ENCODE results near the gene EFCAB5.
A peak's percentile ranks its signal among the peaks of the same experiment; 100 is the strongest.
"Not testable (repeated sequence)": the region's sequence is repeated elsewhere in the genome, so short reads cannot be mapped to it uniquely, and the experiment has no call there.

EFCAB5 gene

DNA sequence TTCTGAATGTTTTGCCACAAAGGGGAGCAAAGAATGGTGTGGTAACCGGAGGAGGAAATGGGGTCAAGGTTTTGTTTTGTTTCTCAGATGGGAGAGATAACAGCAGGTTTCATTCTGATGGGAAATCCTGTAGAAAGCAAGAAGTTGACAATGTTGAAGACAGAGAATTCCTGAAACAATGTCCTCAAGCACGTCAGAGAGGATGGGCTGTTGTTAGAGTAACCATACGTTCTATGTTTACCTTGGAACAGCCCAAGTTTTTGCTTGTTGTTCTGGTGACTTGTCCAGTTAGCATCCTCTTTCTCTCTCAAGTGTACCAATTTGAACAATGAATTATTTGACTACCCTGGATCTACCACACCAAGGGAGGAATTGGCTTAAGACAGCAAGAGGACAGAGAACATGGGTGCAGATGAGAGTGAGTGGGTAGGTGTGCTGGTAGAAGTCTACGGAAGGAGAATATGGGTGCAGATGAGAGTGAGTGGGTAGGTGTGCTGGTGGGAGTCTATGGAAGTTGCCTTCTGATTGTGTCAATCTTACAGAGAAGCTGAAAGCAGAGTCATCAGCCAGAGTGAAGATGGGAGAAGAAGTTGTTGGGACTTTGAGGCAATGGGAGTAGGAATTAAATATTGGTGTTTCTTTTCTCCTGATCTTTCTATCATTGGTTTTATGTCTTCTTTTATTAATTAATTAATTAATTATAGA is 160.4 kb downstream of the EFCAB5 start:
- Histone ChIP-seq H3K36me3 (ENCODE audit: control insufficient read depth, insufficient read depth, low read length) (no peaks in the 10 kb centered on the region), H3K4me1 (ENCODE audit: control insufficient read depth, insufficient read depth, low read length) (no peaks in the 10 kb centered on the region), H3K9ac (ENCODE audit: low read depth, low read length) (no peak overlapping the region), H3K9me3 (ENCODE audit: control insufficient read depth, insufficient read depth, low read length) (no peaks in the 10 kb centered on the region), H3K27ac (ENCODE audit: low read depth, low read length) (no peak overlapping the region), H3K27me3 (ENCODE audit: control insufficient read depth, insufficient read depth, low read length) (no peaks in the 10 kb centered on the region), H3K4me3 (ENCODE audit: low read depth, low read length) (no peak overlapping the region)

DNA sequence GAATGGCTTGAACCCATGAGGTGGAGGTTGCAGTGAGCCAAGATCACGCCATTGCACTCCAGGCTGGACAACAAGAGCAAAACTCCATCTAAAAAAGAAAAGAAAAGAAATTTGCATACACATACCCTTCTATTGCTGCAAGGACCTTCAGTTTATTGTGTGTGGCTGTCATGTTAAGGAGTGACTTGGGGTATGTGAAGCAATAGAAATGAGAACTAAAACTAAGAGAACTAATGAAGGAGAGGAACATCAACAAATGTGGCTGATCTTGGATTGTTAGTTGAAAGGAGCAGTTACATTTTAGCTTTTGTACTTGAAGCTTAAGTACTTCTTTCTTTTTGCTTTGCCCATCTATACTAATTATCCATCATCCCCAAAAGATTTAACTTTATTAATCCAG is 162.5 kb downstream of the EFCAB5 start:
- Histone ChIP-seq H3K27ac (ENCODE audit: low read depth, low read length) (no peak overlapping the region), H3K4me1 (ENCODE audit: control insufficient read depth, insufficient read depth, low read length) (no peaks in the 10 kb centered on the region), H3K9ac (ENCODE audit: low read depth, low read length) (no peak overlapping the region), H3K4me3 (ENCODE audit: low read depth, low read length) (no peak overlapping the region), H3K27me3 (ENCODE audit: control insufficient read depth, insufficient read depth, low read length) (no peaks in the 10 kb centered on the region), H3K36me3 (ENCODE audit: control insufficient read depth, insufficient read depth, low read length) (no peaks in the 10 kb centered on the region), H3K9me3 (ENCODE audit: control insufficient read depth, insufficient read depth, low read length) (no peaks in the 10 kb centered on the region)

DNA sequence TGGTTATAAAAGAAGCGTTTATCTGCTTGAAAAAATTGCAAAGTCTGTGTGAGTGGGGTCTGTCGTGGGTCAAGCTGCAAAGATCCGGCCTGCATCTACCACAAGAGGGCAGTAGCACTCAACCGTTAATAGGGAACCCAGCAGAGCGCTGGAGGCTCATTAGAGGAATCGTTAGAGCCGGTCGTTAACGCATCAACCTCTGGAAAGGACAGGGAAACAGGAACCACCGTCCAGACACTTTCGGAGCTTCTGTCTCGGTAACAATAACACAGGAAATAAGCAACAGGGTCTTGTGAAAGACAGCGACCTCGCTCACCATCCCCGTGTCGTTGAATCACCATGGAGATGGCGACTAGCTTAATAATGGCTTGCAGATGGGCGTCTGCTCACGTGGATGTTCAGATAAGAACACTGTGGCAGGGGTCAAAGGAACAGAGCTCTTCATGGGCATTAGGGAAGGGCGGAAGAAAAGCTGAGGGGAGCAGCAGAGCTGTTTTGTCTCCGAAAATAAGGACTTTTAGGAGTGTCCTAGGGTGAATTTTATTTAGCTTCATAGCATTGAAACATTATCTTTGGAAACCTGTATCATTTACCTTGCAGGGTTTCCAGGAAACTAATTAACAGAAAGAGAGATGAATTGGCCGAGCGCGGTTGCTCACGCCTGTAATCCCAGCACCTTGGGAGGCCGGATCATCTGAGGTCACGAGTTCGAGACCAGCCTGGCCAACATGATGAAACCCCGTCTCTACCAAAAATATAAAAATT is 163.3 kb downstream of the EFCAB5 start:
- Histone ChIP-seq H3K4me3 (ENCODE audit: low read depth, low read length) (peak overlapping the region; percentile 67), H3K27me3 (ENCODE audit: control insufficient read depth, insufficient read depth, low read length) (no peaks in the 10 kb centered on the region), H3K36me3 (ENCODE audit: control insufficient read depth, insufficient read depth, low read length) (no peaks in the 10 kb centered on the region), H3K27ac (ENCODE audit: low read depth, low read length) (peak overlapping the region; percentile 43), H3K9ac (ENCODE audit: low read depth, low read length) (peak overlapping the region; percentile 38; the same call in 1 of the 2 replicates), H3K9me3 (ENCODE audit: control insufficient read depth, insufficient read depth, low read length) (no peaks in the 10 kb centered on the region), H3K4me1 (ENCODE audit: control insufficient read depth, insufficient read depth, low read length) (no peaks in the 10 kb centered on the region)

DNA sequence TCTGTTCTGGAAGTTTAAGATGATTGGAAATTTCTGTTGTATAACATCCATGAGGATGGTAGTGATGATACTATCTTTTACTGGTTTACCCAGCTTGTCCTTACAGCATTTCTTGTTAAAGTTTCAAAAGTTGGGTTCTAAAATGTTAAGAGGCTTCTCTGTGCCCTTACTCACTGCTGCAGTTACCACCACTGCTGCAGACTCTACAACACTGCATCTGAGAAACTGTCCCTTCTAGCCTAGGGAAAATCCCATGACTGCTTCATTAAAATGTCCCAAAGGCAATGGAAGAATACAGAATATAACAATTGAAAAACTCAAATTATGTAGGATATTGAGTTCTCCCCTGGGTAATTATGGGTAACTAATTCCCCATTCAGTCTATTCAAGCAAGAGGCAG is 171.4 kb downstream of the EFCAB5 start:
- no peak overlapping the region for H3K27ac ChIP-seq (ENCODE audit: low read depth, low read length)

DNA sequence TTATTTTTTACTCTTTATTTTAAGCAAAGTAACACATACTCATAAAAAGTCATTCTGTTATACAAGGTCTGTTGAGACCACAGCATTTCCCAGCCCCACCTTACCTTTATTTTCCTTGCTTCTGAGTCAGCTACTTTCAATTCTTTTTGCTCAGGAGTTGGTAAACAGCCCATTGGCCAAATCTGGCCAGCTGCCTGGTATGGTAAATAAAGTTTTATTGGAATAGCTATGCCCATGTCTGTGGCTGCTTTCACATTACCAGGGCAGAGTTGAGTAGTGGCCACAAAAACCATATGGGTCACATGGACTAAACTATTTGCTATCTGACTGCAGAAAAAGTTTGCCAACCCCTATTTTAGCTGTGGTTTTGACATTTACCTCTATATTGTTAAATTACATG is 171.8 kb downstream of the EFCAB5 start:
- H3K27ac ChIP-seq (ENCODE audit: low read depth, low read length): no peak overlapping the region
- peaks cover 3% of the 10 kb centered on the region; the same call in 1 of the 2 replicates for H3K36me3 ChIP-seq (ENCODE audit: control insufficient read depth, insufficient read depth, low read length)
- 0 out of 2 replicates have a peak, but pooled peaks cover 4% of the 10 kb centered on the region for H3K4me1 ChIP-seq (ENCODE audit: control insufficient read depth, insufficient read depth, low read length)
- no peak overlapping the region for H3K9ac ChIP-seq (ENCODE audit: low read depth, low read length)
- H3K27me3 ChIP-seq (ENCODE audit: control insufficient read depth, insufficient read depth, low read length): no peaks in the 10 kb centered on the region
- no peak overlapping the region for H3K4me3 ChIP-seq (ENCODE audit: low read depth, low read length)
- no peaks in the 10 kb centered on the region for H3K9me3 ChIP-seq (ENCODE audit: control insufficient read depth, insufficient read depth, low read length)

More for the DNA sequence above, 171.4 kb downstream of the EFCAB5 start:
- no peak overlapping the region for H3K4me3 ChIP-seq (ENCODE audit: low read depth, low read length)
- H3K27me3 ChIP-seq (ENCODE audit: control insufficient read depth, insufficient read depth, low read length): no peaks in the 10 kb centered on the region
- H3K4me1 ChIP-seq (ENCODE audit: control insufficient read depth, insufficient read depth, low read length): 0 out of 2 replicates have a peak, but pooled peaks cover under 1% of the 10 kb centered on the region
- H3K9ac ChIP-seq (ENCODE audit: low read depth, low read length): no peak overlapping the region
- no peaks in the 10 kb centered on the region for H3K36me3 ChIP-seq (ENCODE audit: control insufficient read depth, insufficient read depth, low read length)
- no peaks in the 10 kb centered on the region for H3K9me3 ChIP-seq (ENCODE audit: control insufficient read depth, insufficient read depth, low read length)

DNA sequence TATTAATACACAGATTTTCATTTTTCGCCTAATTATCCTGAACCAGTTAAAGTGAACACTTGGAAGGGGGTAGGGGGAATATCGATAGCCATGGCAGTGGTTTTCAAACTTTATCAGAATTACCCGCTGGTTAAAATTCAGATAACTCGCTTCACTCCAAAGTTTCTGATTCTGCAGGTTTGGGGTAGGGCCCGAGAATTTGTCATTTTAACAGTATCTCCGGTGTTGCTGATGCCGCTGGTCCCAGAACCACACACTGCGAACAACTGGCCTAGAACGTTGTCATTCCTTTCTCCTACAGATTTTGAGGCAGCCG is 174.9 kb downstream of the EFCAB5 start:
- H3K4me3 ChIP-seq (ENCODE audit: low read depth, low read length): peak overlapping the region; percentile 92
- no peaks in the 10 kb centered on the region for H3K9me3 ChIP-seq (ENCODE audit: control insufficient read depth, insufficient read depth, low read length)
- peak overlapping the region; percentile 94 for H3K27ac ChIP-seq (ENCODE audit: low read depth, low read length)
- H3K9ac ChIP-seq (ENCODE audit: low read depth, low read length): peak overlapping the region; percentile 99
- H3K4me1 ChIP-seq (ENCODE audit: control insufficient read depth, insufficient read depth, low read length): 0 out of 2 replicates have a peak, but pooled peaks cover 4% of the 10 kb centered on the region
- H3K27me3 ChIP-seq (ENCODE audit: control insufficient read depth, insufficient read depth, low read length): no peaks in the 10 kb centered on the region
- H3K36me3 ChIP-seq (ENCODE audit: control insufficient read depth, insufficient read depth, low read length): peaks cover 23% of the 10 kb centered on the region

DNA sequence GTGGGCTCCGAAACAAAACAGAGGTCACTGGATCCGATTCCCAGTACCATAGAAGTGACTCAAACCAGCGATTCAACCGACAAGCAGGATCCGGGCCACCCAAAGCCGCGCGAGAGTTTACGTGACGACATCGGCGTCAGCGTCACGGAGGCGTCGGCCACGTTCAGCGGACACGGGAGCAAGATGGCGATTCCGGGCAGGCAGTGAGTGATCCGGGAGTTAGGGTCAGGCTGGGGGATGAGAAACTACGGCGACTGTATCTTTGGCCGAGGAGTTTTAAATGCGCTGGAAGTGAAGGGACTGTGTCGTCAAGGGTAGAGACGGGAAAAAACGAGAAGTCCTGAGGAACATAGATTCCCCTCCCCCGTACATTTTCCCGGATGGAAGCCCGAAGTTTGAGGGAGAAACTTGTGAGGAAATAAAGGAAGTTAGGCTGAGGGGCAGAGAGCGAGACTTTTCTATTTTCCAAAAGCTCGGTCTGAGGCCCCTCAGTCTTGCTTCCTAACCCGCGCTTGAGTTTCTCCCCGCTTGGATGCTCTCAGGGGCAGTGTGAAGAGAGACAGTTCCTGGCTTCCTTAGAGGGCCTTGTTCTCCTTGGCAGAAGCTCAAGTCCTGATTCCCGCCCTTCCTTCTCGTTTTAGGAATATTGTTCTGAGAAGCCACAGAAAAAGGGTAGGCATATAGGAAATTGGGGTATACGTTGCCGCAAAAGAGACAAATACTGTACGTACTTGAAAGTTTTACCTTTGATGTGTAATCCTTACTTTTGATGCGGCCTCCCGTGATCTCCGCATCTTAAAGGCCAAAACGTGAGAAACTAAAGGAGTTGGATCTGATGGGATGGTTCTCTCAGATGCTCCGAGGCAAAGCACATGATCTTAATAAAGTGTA is 175.5 kb downstream of the EFCAB5 start, which contains the start of gene NSRP1:
Gene NSRP1, plus strand, starts transcription at position 156 of the 891 bp plus-strand sequence. Its CDS starts 28 bp downstream, at position 184.
- peak within 1 kb of the TSS; percentile 92 for H3K4me3 ChIP-seq (ENCODE audit: low read depth, low read length)
- peak within 1 kb of the TSS; percentile 94 for H3K27ac ChIP-seq (ENCODE audit: low read depth, low read length)
- no peaks in the 10 kb centered on the region for H3K9me3 ChIP-seq (ENCODE audit: control insufficient read depth, insufficient read depth, low read length)
- peak within 1 kb of the TSS; percentile 99 for H3K9ac ChIP-seq (ENCODE audit: low read depth, low read length)
- 0 out of 2 replicates have a peak, but pooled peaks cover 4% of the 10 kb centered on the region for H3K4me1 ChIP-seq (ENCODE audit: control insufficient read depth, insufficient read depth, low read length)
- H3K27me3 ChIP-seq (ENCODE audit: control insufficient read depth, insufficient read depth, low read length): no peaks in the 10 kb centered on the region
- H3K36me3 ChIP-seq (ENCODE audit: control insufficient read depth, insufficient read depth, low read length): peaks cover 23% of the 10 kb centered on the region

DNA sequence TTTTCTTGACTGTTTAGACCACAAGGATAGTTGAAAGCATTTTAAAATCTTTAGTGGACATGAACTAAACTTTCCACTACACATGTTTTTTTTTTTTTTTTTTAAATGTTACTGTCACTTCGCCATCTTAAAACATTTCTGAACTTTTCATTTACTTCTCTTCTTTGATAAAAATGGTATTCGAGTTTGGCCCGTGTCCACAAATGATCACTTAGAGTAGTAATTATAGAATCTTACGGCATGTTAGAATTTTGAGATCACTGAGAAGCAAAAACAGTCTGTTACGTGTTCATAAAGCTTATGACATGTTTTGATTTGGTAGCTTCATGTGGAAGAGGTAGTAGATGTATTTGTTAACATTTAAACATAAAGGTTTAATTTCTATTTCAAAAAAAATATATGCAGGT is 176.2 kb downstream of the EFCAB5 start:
- Histone ChIP-seq H3K27me3 (ENCODE audit: control insufficient read depth, insufficient read depth, low read length) (no peaks in the 10 kb centered on the region), H3K36me3 (ENCODE audit: control insufficient read depth, insufficient read depth, low read length) (peaks cover 25% of the 10 kb centered on the region), H3K9me3 (ENCODE audit: control insufficient read depth, insufficient read depth, low read length) (no peaks in the 10 kb centered on the region), H3K27ac (ENCODE audit: low read depth, low read length) (no peak overlapping the region), H3K4me1 (ENCODE audit: control insufficient read depth, insufficient read depth, low read length) (0 out of 2 replicates have a peak, but pooled peaks cover 4% of the 10 kb centered on the region), H3K9ac (ENCODE audit: low read depth, low read length) (peak overlapping the region; percentile 99), H3K4me3 (ENCODE audit: low read depth, low read length) (peak overlapping the region; percentile 92)

DNA sequence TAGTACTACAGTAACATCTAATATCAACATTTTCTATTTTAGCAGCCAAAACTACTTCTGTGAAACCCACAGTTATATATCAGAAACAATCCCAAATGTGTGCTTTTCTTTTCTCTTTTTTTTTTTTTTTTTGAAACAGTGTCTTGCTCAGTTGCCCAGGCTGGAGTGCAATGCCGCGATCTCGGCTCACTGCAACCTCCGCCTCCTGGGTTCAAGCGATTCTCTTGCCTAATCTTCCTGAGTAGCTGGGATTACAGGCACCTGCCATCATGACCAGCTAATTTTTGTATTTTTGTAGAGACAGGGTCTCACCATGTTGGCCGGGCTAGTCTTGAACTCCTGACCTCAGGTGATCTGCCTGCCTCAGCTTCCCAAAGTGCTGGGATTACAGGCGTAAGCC is 177.2 kb downstream of the EFCAB5 start:
- H3K36me3 ChIP-seq (ENCODE audit: control insufficient read depth, insufficient read depth, low read length): peaks cover 32% of the 10 kb centered on the region

DNA sequence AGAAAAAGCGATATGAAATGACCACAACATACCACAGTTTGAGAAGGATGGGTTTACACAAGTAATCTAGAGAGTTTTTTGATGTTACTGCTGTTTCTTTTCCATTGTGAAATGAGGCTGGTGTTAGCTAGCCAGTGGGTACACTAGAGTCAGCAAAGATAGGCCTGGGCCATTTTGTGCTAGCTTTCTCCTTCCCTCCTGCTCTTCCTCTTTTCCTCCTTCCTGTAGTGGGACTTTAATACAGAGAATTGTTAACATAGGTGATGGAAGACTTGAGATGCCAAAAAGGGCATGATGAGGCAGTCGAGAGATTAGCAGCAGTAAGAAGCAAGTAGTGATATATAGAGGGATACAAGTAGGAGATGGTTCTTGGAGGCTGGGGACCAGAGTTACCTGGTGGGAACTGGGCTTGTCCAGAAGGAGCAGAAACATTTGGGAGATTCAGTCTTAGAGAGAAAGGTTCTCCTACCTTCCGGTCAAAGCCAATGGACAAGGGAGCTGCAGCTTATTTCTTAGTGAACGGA is 182.9 kb downstream of the EFCAB5 start:
- no peak overlapping the region for H3K9ac ChIP-seq (ENCODE audit: low read depth, low read length)
- no peaks in the 10 kb centered on the region for H3K9me3 ChIP-seq (ENCODE audit: control insufficient read depth, insufficient read depth, low read length)
- no peak overlapping the region for H3K4me3 ChIP-seq (ENCODE audit: low read depth, low read length)
- H3K36me3 ChIP-seq (ENCODE audit: control insufficient read depth, insufficient read depth, low read length): peaks cover 62% of the 10 kb centered on the region
- no peaks in the 10 kb centered on the region for H3K4me1 ChIP-seq (ENCODE audit: control insufficient read depth, insufficient read depth, low read length)
- H3K27ac ChIP-seq (ENCODE audit: low read depth, low read length): no peak overlapping the region
- no peaks in the 10 kb centered on the region for H3K27me3 ChIP-seq (ENCODE audit: control insufficient read depth, insufficient read depth, low read length)

More for the DNA sequence above, 177.2 kb downstream of the EFCAB5 start:
- not testable (repeated sequence) for H3K9me3 ChIP-seq (ENCODE audit: control insufficient read depth, insufficient read depth, low read length); H3K27ac ChIP-seq (ENCODE audit: low read depth, low read length); H3K4me1 ChIP-seq (ENCODE audit: control insufficient read depth, insufficient read depth, low read length); H3K27me3 ChIP-seq (ENCODE audit: control insufficient read depth, insufficient read depth, low read length); H3K4me3 ChIP-seq (ENCODE audit: low read depth, low read length); H3K9ac ChIP-seq (ENCODE audit: low read depth, low read length)

All from HUES48 (cell line).